GM19455 (cell line): ENCODE measurements around the gene WNT11.

Experiments
- ATAC-seq: cut with Tn5 transposase; IDR thresholded peaks from one replicate; pipeline ENCODE4 v1.9.1; 2021; ENCODE audit not compliant: unreplicated experiment

Gene WNT11

DNA sequence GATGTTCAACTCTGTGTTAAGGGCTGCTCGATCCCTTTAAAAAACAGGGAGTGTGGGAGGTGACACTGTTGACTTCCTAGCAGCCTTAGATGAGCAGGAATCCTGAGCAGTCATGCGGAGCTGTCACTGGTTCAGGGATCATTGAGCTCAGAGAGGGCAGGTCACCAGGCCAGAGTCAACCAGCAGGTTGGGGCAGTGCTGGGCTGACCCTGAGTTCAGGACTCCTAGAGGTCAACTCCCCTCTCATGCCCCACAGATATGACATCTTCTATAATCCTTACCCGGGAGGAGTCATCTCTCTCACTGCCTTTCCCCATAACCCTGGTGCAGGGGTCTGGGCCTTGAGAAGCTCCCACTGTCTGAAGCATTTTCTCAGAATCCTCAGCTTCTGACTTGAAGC is 12.9 kb upstream of the WNT11 start:
- ATAC-seq = no peak

DNA sequence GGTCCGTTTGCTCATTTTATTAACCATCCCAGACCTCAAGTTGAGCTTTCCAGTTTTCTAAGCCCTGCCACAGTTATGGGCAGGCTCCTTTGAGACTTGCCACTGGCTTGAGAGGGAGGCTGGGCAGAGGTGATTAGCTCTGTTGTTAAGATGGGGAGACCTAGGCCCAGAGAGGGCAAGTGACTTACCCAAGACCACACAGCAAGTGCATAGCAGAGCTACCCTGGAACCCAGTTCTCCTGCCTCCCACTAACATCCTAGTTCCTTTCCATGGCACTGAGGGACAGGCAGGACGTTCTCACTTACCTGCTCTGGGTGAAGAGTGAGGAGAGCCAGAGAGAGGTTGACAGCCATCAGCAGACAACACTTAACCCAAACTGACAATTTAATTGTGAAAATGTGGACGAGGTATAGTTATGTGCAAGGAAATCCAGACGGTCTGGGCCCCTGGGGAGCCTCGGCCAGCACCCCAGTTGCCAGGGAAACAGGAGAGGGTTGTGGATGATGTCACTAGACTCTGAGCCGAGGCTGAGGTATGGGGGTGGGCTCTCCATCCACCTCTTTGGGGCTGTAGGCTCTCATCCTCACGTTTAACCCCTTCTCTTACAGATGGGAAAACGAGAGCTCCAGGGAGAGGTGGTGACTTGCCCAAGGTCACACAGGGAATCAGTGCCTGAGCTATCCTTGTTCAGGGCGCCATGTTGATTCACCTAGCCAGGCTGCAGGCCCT is 12.3 kb upstream of the WNT11 start:
- no peak for ATAC-seq

DNA sequence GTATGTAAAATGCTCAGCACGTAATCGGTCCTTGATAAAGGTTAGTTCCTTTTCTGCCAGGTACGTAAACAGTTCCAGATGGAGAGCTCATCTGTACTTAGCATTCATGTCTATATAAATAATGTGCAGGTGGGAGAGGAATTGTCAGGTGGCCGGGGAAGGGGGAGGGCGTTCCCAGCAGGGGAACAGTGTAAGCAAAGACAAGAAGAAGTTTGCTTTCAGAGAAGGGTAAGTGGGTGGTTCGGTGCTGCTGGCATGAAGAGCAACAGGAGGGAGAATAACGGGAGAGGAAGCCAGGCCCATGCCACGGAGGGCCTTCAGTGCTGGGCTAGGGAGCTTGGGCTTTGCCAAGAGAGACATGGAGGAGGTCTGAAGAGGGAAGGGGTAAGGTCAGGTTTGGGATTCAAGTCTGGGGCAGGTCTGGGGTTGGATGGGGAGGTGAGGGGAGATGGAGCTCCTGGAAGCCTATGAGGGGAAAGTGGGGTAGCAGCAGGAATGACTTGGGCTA is 11.4 kb upstream of the WNT11 start:
- ATAC-seq = no peak

DNA sequence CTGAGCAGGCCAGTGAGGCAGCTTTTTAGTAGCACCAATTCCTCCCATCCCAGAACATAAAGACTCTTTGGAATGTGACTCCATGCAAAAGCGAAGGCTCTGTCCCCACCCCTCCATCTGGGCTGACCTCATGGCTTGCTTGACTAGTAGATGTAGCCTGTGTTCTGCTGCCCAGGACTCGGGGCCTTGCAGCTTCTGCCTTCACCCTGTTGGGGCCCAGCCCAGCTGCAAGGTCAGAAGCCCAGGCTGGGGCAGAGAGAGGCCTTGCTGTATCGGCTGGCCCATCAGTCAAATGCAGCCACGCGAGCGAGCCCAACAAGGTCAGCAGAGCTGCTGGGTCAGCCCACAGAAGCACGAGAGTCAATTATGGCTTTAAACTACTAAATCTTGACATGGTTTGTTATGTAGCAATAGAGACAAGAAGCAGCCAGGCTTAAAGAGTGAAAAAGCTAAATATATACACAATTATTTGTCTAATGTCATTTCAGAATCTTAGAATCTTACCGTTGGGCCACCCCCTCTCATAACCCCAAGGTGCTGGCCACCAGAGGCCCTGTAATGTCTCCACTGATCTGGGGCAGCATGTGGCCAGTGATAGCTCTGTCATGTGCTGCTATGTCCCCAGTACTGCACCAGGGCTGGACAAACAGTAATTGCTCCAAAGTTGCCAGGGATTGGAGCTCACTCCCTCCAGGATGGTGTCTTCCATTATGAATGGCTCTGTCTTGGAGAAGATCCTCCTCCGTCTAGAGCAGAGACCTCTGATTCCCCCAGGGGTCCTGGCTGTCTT is 10.4 kb upstream of the WNT11 start:
- ATAC-seq = no peak

DNA sequence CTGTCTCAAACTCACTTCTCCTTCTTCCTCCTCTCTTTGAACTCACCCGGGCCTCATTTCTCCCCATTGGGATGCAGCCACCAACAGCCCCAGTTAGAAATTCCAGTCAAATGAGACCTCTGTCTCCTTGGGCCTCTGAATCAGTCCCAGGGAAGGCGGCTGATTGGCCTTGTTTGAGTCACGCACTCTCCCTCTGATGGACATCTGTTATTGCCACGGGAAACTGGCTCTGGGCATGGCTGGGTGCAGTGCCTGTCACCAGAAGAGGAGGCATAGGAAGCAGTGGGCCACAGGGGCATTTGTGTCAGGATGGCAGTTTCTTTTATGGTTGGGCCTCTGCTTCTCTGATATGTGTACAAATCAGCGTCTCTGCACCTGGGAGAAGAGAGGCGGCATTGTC is 9.6 kb upstream of the WNT11 start:
- no peak for ATAC-seq

DNA sequence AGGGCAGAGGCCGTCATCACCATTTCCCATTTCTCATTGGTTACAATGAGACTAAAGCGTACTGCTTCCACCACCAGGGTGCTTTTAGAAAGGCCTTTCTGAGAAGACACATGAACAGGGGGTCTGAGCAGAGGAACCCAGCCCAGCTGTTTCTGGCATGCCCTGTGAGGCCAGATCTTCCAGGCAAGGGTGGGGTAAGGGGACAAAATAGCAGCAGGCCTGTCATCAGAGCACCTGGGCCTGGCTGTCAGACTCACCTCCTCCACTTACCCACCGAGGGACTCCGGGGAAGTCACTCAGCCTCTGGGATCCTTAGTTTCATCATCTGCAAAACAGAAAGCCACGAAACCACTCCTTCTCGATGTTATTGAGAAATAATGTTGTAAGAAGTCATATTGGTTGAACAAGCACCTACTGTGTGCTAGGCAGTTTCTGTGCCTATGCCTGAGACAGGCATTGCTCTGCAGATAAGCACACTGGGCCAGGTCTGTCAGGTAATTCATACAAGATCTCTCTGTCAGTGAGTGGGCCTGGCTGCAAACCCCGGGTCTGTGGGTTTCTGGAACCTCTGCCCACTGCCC is 8.8 kb upstream of the WNT11 start:
- no peak for ATAC-seq

DNA sequence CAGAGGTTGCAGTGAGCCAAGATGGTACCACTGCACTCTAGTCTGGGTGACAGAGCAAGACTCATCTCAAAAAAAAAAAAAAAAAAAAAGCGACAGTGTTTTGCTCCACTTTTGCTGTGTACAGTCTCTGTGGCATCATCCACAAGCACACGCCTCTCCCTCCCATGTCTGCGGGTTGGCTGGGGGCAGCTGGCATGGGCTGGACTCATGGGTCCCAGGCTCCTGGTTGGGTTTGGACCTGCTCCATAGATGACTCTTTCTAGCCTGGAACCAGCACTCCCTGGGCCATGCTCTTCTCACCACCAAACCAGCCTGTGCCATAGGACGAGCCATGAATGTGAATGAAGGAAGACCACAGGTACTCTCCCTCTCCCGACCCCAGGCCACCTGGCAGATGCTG is 7.9 kb upstream of the WNT11 start:
- ATAC-seq = no peak

DNA sequence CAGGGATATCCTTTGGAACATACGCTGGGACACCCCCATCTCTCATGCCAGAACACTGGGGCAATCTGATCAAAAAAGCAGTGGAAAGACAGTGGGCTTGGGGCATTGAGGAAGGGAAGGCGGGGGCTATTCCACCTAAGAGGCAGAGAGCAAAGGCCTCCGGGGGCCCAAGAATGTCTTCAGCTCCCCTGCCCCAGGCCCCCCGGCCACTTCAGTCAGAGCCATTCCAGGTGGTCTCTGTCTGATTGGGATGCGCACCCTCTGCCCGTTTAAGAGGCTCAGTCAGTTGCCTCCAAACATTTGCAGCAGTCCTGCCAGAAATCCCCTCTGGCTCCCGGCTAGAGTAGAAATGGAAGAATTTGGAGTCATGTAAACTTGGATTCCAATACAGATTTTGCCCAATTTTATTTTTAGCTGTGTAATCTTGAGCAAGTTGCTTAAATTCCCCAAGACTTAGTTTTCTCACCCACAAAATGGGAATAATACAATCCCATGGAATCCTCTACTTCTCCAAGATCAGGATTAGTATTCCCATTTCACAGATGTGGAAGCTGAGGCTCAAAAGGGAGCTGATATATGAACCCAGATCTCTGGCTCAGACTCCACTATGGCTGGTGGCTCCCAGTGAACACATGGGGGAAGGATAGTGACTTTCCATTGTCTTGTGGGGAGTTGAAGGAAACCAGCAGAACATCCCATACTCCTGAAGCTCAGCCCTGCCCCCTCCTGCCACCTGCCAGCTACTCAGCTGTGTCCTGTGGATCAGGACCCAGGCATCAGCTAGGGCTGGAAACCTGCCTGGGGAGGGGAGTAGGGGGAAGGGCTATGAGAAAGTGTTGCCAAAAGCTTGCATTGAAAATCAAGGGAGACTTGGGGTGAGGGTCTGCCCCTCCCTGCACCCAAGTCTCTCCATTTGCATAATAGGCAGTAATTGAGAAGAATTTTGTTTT is 6.1 kb upstream of the WNT11 start:
- ATAC-seq = no peak

DNA sequence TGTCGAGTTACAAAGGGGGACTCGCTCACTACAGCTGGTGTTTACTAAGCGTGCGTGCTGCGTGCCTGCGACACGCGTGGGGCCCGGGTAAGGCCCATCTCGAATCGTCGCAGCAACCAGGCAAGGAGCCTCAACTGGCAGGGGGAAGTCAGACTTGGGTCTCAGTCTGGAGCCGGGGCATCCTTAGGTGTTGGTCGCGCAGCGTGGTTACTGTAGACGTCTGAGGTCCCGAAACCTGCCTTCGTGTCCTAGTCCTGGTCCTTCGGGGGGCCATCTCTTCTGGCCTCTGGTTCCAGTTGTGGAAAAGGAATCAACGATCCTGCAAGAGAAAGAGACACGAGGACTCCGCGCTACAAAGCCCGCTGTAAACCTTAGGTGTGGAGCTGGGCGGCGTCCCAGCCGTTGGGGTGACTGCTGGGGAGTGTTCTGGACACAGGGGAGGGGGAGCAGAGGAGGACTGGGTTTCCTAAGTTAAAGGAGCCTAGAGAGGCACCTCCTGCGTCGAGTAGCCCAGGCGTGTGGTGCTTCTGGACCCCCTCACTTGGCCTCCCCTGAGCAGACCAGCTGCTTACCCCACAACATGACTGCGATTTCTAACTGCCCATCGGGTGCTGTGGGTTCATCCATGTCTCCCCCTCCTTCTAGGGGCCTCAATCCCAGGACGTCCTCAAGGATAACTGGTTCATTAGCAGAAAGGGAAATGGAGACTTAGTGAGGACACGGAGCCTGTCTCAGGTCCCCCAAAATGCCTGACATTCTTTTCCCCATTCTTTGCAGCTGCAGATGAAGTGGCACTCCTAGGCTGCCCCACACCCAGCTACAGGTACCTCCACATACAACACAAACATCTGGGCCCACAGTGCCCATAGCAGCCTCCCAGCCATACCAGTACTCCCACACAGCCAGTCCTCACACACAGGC is 4.9 kb upstream of the WNT11 start:
- ATAC-seq = no peak

DNA sequence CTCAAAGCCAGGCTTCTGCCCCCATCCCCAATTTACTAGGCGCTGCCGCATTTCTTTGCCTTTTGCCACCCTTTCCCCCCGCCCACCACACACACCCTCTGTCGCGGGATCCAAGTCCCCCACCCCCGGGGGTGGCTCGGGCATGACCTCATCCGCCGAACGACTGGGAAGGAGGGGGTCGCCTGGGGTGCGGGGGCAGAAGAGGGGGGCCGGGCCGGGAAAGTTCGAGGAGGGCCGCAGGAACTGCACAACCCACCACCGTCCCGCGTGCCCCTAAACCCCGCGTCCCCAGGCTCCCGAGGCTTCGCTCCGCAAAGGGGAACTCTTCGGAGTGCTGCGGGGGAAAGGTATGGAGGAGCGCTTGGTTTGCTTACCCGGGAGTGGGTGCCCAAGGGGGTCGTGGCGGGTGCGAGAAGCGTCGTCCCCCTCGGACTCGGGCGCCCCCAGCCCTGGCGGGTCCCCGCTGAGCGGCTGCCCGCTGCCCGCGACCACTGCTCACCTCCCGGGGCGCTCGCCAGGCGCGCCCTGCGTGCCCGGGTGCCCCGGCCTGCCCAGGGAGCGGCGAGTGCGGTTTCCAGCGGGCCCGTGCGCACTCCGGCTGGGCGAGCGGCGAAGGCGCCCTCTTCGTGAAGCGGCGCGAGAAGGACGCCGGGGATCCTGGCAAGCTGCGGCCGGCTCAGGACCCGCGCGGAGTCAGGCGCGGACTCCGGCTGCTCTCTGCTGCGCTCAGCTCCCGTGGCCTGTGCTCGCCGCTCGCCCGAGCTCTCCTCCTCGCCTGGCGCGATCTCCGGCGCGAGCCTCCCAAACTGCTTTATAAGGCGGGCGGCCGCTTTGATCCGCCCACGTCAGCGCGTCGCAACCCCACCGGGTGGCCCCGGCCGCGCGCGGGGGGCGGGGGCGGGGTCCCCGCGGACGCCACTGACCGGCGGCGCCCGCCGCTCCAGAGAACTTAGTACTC is 4.0 kb upstream of the WNT11 start:
- ATAC-seq = no peak

DNA sequence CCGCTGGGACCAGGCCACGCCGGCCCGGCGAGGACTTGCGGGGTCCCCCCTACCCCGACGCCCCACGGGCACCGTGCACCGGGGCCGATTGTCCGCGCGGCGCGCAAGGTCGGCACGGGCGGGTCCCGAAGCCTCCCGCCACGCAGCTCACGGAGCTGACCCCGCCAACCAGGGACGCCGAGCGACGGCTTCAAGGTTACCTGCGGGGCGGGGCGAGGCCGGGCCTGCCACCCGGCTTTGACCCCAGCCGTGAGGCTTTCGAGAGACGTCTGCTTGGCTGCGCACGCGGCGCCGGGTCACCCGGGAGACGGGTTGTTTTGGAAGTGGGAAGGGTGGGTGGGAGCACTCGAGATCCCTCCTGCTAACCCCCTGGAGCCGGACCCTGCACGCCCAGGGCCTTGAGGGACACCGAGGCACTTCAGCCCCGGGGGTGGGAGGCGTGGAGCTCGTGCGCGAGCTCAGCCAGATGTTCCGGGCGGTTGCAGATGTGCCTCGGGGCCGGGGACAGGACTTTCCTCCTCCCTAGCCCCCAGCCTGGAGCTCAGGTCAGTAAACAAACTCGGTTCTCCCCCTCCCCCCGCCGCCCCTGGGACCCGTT is 3.2 kb upstream of the WNT11 start:
- no peak for ATAC-seq

DNA sequence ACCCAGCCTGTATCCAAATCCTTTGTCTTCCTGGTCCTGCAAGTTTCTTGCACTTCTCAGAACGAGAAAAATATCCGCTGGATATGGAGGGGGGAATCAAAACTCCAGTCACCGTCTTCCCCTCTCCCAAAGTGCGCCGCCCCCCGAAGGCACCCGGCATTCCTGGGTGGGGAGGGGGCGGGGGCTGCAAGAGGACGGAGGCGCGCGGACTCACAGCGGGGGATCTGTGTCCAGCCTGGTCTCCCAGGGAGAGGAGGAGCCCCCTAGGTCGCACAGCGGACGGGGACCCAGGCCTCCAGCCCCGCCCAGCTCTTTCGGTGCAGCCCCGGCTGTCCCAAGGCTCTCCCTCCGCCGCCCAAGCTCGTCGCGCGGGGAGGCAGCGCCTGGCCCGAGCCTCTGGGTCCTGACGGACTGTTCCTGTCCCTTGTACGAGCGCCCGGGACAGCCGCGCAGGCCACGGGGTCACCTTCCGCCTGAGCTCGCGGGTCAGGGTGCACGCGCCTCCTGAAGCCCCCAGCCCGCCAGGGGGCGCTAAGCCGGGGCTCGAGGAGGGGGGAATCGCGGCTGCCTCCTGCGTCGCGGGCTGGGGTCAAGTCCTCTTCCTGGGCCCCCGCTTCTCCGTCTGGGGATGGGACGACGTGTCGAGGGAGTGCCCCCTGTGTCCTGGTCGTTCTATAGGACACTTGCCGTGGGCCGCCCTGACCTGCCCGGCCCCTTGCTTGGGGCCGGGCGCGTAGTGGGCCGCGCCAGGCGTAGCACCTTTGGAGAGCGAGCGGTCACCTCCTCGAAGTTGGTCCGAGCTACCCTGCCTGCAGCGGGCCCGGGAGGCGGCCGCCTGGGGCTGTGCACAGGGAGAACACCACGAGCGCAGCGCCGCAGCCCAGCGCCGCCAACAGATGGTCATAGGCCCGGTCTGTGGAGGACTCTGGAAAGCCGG is 2.4 kb upstream of the WNT11 start:
- no peak for ATAC-seq

DNA sequence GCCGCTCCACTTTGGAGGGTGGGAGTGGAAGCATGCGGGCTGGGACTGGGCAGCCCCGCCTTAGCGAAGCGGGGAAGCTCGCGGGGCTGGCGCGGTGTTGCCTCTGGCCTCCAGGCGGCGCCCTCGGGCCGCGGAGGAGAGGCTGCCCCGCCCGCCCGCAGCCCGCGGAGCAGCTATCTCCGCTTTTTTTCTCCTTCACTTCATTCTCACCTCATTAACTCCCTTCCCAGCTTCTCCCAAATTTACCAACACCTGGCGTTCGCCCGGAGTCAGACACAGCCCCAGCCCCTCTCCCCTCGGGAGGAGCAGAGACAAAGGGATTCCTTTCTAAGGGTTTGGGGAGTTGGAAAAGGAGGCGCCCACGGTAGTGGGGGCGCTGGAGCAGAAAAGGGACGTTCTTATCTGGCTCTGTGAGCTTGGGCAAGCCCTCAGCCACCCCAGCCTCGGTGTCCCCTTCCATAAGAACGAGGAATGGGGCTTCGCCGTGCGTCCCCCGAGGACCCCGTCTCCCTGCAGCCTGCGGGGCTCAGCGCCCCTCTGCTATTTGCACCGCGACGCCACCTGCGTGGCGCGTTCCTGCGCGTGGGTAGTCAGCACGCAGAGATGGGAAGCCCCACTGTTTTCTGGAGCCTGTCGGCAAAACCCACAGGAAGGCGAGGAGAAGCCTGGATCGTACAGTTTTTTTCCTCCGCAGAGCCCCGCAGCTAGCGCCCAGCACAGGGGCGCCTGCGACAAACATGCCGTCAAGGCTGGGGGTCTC is 1.5 kb upstream of the WNT11 start:
- ATAC-seq = no peak

DNA sequence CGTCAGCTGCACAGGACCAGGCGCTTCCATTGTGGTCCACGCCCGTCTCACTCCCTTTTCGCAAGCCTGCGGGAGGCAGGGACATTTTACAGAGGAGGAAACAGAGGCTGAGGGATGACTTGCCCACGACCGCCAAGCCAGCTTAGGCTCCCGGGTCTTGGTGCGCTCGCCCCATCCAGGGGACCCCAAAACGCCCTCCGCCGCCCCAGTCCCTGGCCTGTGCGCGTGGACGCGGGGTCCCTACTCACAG is 300 bp downstream of the WNT11 start:
- ATAC-seq = no peak

DNA sequence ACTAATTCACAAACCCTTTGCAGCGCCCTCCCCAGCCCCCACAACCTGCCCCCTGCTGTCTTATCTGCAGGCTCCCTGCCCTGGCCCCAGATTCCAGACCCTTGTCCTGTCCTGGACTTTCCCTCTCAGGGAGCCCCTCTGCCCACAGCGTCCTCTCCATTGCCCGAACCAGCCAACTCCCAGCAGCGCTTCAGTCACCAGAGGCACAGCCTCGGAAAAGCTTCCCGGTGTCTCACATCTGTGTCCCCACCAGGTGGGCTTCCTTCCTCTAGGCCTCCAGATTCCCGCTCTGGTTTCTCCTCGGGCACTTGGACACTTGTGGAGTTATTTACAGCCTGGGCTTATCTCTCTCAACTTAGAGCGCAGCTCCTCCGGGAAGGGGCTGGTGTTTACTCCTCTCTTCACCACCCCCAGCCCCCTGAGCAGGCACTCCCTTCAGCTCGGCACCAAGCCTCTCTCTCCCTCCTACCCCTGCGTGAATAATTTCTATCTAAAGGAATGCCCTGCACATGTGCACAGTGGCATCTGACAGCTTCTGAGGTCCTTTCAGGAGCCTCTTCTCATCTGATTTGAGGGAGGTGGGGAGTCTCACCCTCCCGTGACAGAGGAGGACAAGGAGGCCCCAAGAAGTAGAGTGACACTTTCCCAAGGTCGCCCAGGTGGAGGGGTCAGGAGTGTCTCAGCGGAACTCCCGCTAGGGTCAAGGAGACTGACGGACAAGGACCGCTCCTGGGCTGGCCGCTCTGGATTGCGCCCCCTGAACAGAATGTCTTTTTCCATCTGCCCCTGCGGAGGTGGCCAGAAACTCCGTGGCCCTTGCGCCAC is 838 bp downstream of the WNT11 start:
- ATAC-seq = no peak

DNA sequence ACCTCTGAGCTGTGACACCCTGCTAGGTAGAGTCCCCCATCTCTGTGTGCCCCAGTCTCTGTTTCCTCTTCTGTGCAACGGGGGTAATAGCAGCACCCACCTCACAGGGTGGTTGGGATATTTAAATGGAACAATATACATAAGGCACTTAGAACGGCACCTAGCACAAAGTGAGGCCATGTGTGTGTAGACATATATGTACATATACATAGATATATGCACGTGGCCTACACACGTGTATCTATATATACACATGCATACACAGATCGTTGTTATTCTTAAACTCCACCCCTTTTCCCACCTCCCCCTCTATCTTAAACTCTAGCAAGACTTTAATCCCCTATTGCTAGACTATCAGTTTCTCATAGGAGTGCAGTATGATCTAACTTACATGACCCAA is 2.4 kb downstream of the WNT11 start:
- no peak for ATAC-seq
